IMR-90 (cell line): ENCODE data around the gene HSP90AA1. TPM values are rescaled to one million over a fixed set of nuclear protein-coding genes. Genes with fewer than 3 reads are reported as not detected.

Source experiments
- ATAC-seq: fragments of 200-7000 bp; cut with Tn5 transposase; 2 replicates; pipeline ENCODE4 v1.9.1; 2020; ENCODE audit warnings: low read depth, mild to moderate bottlenecking, moderate library complexity
- BruUV-seq: library from RNA; stranded (reverse); fragments of 400-500 nt; replicated peaks from 2 replicates; lab custom pipeline; 2021; lab: Mats Ljungman, UMichigan
- CTCF ChIA-PET: fragments of 300-600 bp; formaldehyde crosslinking; extraction: SDS; loops from one replicate; lab custom pipeline; 2021; ENCODE audit warnings: antibody characterized with exemption; lab: Yijun Ruan, JAX
- POLR2A ChIA-PET: fragments of 300-600 bp; sonication (Branson Sonifier 250); formaldehyde crosslinking; loops from one replicate; lab custom pipeline; 2022; ENCODE audit warnings: antibody characterized with exemption; ENCODE audit not compliant: unreplicated experiment; lab: Charles Lee
- DNase-seq: peaks from one replicate; pipeline ENCODE4 v3.0.0; 2013
- H2AFZ ChIP-seq: replicated peaks from 2 replicates; pipeline ENCODE3; 2013; ENCODE audit warnings: low read length, mild to moderate bottlenecking; ENCODE audit not compliant: poor library complexity
- H2AK5ac ChIP-seq: 2 replicates; pipeline ENCODE4 v1.6.1; 2013; ENCODE audit warnings: low read depth, low read length, inconsistent platforms
- H2AK9ac ChIP-seq: replicated peaks from 2 replicates; pipeline ENCODE3; 2013; ENCODE audit warnings: mild to moderate bottlenecking, low read depth, low read length, moderate library complexity; ENCODE audit not compliant: poor library complexity
- H2BK120ac ChIP-seq: 2 replicates; pipeline ENCODE4 v1.6.1; 2013; ENCODE audit warnings: low read depth, low read length, inconsistent platforms
- H2BK15ac ChIP-seq: 3 replicates; pipeline ENCODE4 v1.6.1; 2013; ENCODE audit warnings: low read depth, low read length, inconsistent platforms
- H2BK20ac ChIP-seq: 2 replicates; pipeline ENCODE4 v1.6.1; 2013; ENCODE audit warnings: low read depth, mild to moderate bottlenecking, inconsistent platforms, low read length, moderate library complexity
- H2BK5ac ChIP-seq: 2 replicates; pipeline ENCODE4 v1.6.1; 2013; ENCODE audit warnings: mild to moderate bottlenecking, low read depth, low read length, inconsistent platforms; ENCODE audit not compliant: poor library complexity, severe bottlenecking
- H3K14ac ChIP-seq: replicated peaks from 2 replicates; pipeline ENCODE4 v1.6.1; 2013; ENCODE audit warnings: low read depth, low read length, inconsistent platforms
- H3K18ac ChIP-seq: 2 replicates; pipeline ENCODE4 v1.6.1; 2013; ENCODE audit warnings: low read depth, low read length, control low read depth
- H3K23ac ChIP-seq: 2 replicates; pipeline ENCODE4 v1.6.1; 2013; ENCODE audit warnings: low read depth, low read length, inconsistent platforms
- H3K27ac ChIP-seq: 2 replicates; pipeline ENCODE4 v1.5.1; 2013; ENCODE audit warnings: mild to moderate bottlenecking, control low read depth, low read length; ENCODE audit not compliant: insufficient read depth
- H3K27me3 ChIP-seq: 2 replicates; pipeline ENCODE4 v1.6.1; 2013; ENCODE audit warnings: low read length; ENCODE audit not compliant: control insufficient read depth, insufficient read depth
- H3K36me3 ChIP-seq: 2 replicates; pipeline ENCODE4 v1.6.1; 2013; ENCODE audit warnings: low read length, mixed read lengths; ENCODE audit not compliant: control insufficient read depth, insufficient read depth
- H3K4ac ChIP-seq: 2 replicates; pipeline ENCODE4 v1.6.1; 2013; ENCODE audit warnings: low read depth, low read length, inconsistent platforms
- H3K4me1 ChIP-seq: 2 replicates; pipeline ENCODE4 v1.6.1; 2013; ENCODE audit warnings: low read length, mixed read lengths; ENCODE audit not compliant: control insufficient read depth, insufficient read depth
- H3K4me2 ChIP-seq: 2 replicates; pipeline ENCODE4 v1.6.1; 2013; ENCODE audit warnings: low read depth, mild to moderate bottlenecking, control low read depth, low read length, moderate library complexity
- H3K4me3 ChIP-seq: 2 replicates; pipeline ENCODE4 v1.5.1; 2013; ENCODE audit warnings: low read depth, mild to moderate bottlenecking, control low read depth, low read length, moderate library complexity; ENCODE audit not compliant: insufficient read depth
- H3K56ac ChIP-seq: 2 replicates; pipeline ENCODE4 v1.6.1; 2013; ENCODE audit warnings: low read length, inconsistent platforms; ENCODE audit not compliant: insufficient read depth; ENCODE audit errors: extremely low read depth
- H3K79me1 ChIP-seq, 2 experiments: 2 replicates each; pipeline ENCODE4 v1.6.1; 2013; ENCODE audit warnings: low read length in 2 of 2, inconsistent platforms in 1 of 2, low read depth in 1 of 2
- H3K9ac ChIP-seq: 2 replicates; pipeline ENCODE4 v1.6.1; 2013; ENCODE audit warnings: low read depth, low read length, control low read depth
- H3K9me1 ChIP-seq: 2 replicates; pipeline ENCODE4 v1.6.1; 2013; ENCODE audit warnings: low read length, inconsistent platforms; ENCODE audit not compliant: insufficient read depth
- H3K9me3 ChIP-seq: 2 replicates; pipeline ENCODE4 v1.6.1; 2013; ENCODE audit warnings: low read length; ENCODE audit not compliant: control insufficient read depth, insufficient read depth
- H4K20me1 ChIP-seq: 2 replicates; pipeline ENCODE4 v1.6.1; 2013; ENCODE audit warnings: low read length, inconsistent platforms; ENCODE audit not compliant: insufficient read depth
- H4K5ac ChIP-seq: 2 replicates; pipeline ENCODE4 v1.6.1; 2013; ENCODE audit warnings: mild to moderate bottlenecking, low read depth, low read length, control low read depth
- H4K8ac ChIP-seq, 2 experiments: 2 replicates each; pipeline ENCODE4 v1.6.1; 2013; ENCODE audit warnings: low read depth in 2 of 2, low read length in 2 of 2, control low read depth in 1 of 2, inconsistent platforms in 1 of 2
- H4K91ac ChIP-seq: 2 replicates; pipeline ENCODE4 v1.6.1; 2013; ENCODE audit warnings: low read depth, low read length, inconsistent platforms; ENCODE audit not compliant: insufficient read depth
- BHLHE40 ChIP-seq: fragments of 150-350 bp; IDR thresholded peaks from 2 replicates; pipeline ENCODE4 v1.6.1; 2016; ENCODE audit warnings: mild to moderate bottlenecking, low read depth, low read length
- CEBPB ChIP-seq: IDR thresholded peaks from 2 replicates; pipeline ENCODE4 v1.6.1; 2012; ENCODE audit warnings: low read depth, low read length, improper control_type of control experiment
- CHD1 ChIP-seq: IDR thresholded peaks from 2 replicates; pipeline ENCODE4 v1.6.1; 2012; ENCODE audit warnings: low read depth, low read length, improper control_type of control experiment
- CTCF ChIP-seq: conservative IDR thresholded peaks from 2 replicates; pipeline ENCODE4 v1.5.1; 2012; ENCODE audit warnings: mild to moderate bottlenecking, low read depth, low read length, improper control_type of control experiment
- FOS ChIP-seq: fragments of 150-350 bp; IDR thresholded peaks from 2 replicates; pipeline ENCODE4 v1.6.1; 2016; ENCODE audit warnings: low read depth, low read length
- MAFK ChIP-seq: IDR thresholded peaks from 2 replicates; pipeline ENCODE4 v1.6.1; 2012; ENCODE audit warnings: low read depth, low read length, improper control_type of control experiment
- MXI1 ChIP-seq: IDR thresholded peaks from 2 replicates; pipeline ENCODE4 v1.6.1; 2012; ENCODE audit warnings: low read depth, mild to moderate bottlenecking, low read length, moderate library complexity, borderline replicate concordance
- NFE2L2 ChIP-seq: fragments of 150-350 bp; IDR thresholded peaks from 2 replicates; pipeline ENCODE4 v1.6.1; 2016; ENCODE audit warnings: low read depth, mild to moderate bottlenecking, low read length
- RAD21 ChIP-seq: IDR thresholded peaks from 2 replicates; pipeline ENCODE4 v1.6.1; 2012; ENCODE audit warnings: low read length, improper control_type of control experiment
- RCOR1 ChIP-seq: IDR thresholded peaks from 2 replicates; pipeline ENCODE4 v1.6.1; 2012; ENCODE audit warnings: mild to moderate bottlenecking, low read length, improper control_type of control experiment; ENCODE audit not compliant: insufficient replicate concordance
- RFX5 ChIP-seq: IDR thresholded peaks from 2 replicates; pipeline ENCODE4 v1.8.0; 2012; ENCODE audit warnings: low read depth, mild to moderate bottlenecking, low read length, moderate library complexity
- SMC3 ChIP-seq: fragments of 150-350 bp; IDR thresholded peaks from 2 replicates; pipeline ENCODE4 v1.6.1; 2016; ENCODE audit warnings: low read depth, mild to moderate bottlenecking, antibody characterized with exemption, low read length, moderate library complexity
- USF2 ChIP-seq: fragments of 150-350 bp; IDR thresholded peaks from 2 replicates; pipeline ENCODE4 v1.6.1; 2017; ENCODE audit warnings: mild to moderate bottlenecking, antibody characterized with exemption, low read length, low read depth
- WGBS, 2 experiments: methylation state at CpG; one replicate each; pipeline versions ENCODE4 v1.1.5 to v1.1.7; 2013; ENCODE audit warnings: missing lambda C conversion rate in 2 of 2; ENCODE audit not compliant: insufficient read length in 1 of 2; ENCODE audit errors: extremely low coverage in 2 of 2; 5-methylcytosine and 5-hydroxymethylcytosine counted together
- dilution Hi-C: fragments of 300-500 bp; cut with HindIII; formaldehyde crosslinking; loops from one replicate; pipeline ENCODE4 v1.14.3; 2018; ENCODE audit warnings: low sequenced_read_pairs; ENCODE audit not compliant: unreplicated experiment
- in situ Hi-C: fragments of 300-500 bp; cut with MboI; formaldehyde crosslinking; loops from 3 replicates; pipeline ENCODE4 v1.14.3; 2019; ENCODE audit warnings: low sequenced_read_pairs, inconsistent platforms, mixed read lengths
- intact Hi-C: fragments of 100-400 bp; cut with micrococcal nuclease; formaldehyde crosslinking; loops from 2 replicates; pipeline ENCODE4 v1.10.0; 2022
- polyA plus RNA-seq, 3 experiments: library from polyadenylated mRNA; depleted of rRNA; stranded (reverse); fragments of >200 nt; gene quantifications; 2 replicates each; pipeline ENCODE4 v1.2.3, GENCODE V29; 2012; ENCODE audit warnings: low replicate concordance in 1 of 3
- total RNA-seq: library from RNA; depleted of rRNA; stranded (reverse); fragments of >200 nt; gene quantifications from 2 replicates; pipeline ENCODE4 v1.2.3, GENCODE V29; 2012

HSP90AA1 gene
- total and polyA plus RNA-seq, 2 of the 4 experiments (the other 2 are of a cell fraction): 535 to 578 TPM

- DNase-seq: no peak
- POLR2A ChIA-PET: interaction anchor here (1.0 kb wide), 1 partner anchor 9 kb away, joined by 3 read pairs; no protein-coding TSS in a partner anchor
- intact Hi-C loops: loop anchor here (5.0 kb wide), 1 partner anchor 48 kb away; no protein-coding TSS in a partner anchor
Measured at GRCh38 chr14:102049258-102050025, 37.4 kb downstream of the HSP90AA1 start.

More at GRCh38 chr14:102049258-102050025, 37.4 kb downstream of the HSP90AA1 start:
- TF ChIP-seq MAFK (no peak), CEBPB (no peak), NFE2L2 (no peak), BHLHE40 (no peak), RAD21 (no peak), CTCF (no peak), MXI1 (no peak), USF2 (no peak), FOS (no peak), RCOR1 (no peak), SMC3 (no peak), CHD1 (no peak), RFX5 (no peak)
- no peak overlapping the region for H2BK20ac ChIP-seq
- no peak overlapping the region; the same call in 1 of the 2 replicates for H3K4ac ChIP-seq
- H4K5ac ChIP-seq: no peak overlapping the region
- H3K56ac ChIP-seq: no peak overlapping the region
- no peak overlapping the region for H3K23ac ChIP-seq
- H2BK5ac ChIP-seq: no peak overlapping the region
- H3K9me1 ChIP-seq: no peaks in the 10 kb centered on the region
- H3K18ac ChIP-seq: no peak overlapping the region
- peaks cover 75% of the 10 kb centered on the region for H3K36me3 ChIP-seq
- no peak; the same call in none of the 2 replicates for ATAC-seq
- H3K4me2 ChIP-seq: no peak overlapping the region
- H3K27ac ChIP-seq: no peak overlapping the region
- H3K9ac ChIP-seq: no peak overlapping the region
- no peak overlapping the region for H4K91ac ChIP-seq
- no peaks in the 10 kb centered on the region for H3K9me3 ChIP-seq
- no peak overlapping the region for H2AK5ac ChIP-seq
- no peak overlapping the region for H2BK120ac ChIP-seq
- H4K8ac ChIP-seq: no peak overlapping the region
- 62% methylated on average over 12 of the region's 25 CpGs; no CpG with 5 or more reads in 1 of the 2 experiments for whole genome bisulfite sequencing, 2 experiments
- no peaks in the 10 kb centered on the region for H3K27me3 ChIP-seq
- no peak overlapping the region for H3K4me3 ChIP-seq
- H3K14ac ChIP-seq: no peak overlapping the region
- dilution Hi-C loops (no loop called here), in situ Hi-C loops (no loop called here)
- peaks cover 3 to 14% of the 10 kb centered on the region in 2 experiments; a peak in 3 of 4 replicates for H3K79me1 ChIP-seq
- no TSS peak for BruUV-seq
- H3K4me1 ChIP-seq: peaks cover 8% of the 10 kb centered on the region; the same call in 1 of the 2 replicates
- no peak overlapping the region for H2AFZ ChIP-seq
- CTCF ChIA-PET: interaction anchor here (0.7 to 1.1 kb wide), 4 partner anchors 14 to 91 kb away, joined by 3 read pairs; no protein-coding TSS in a partner anchor
- no peak overlapping the region for H2BK15ac ChIP-seq
- no peak overlapping the region for H2AK9ac ChIP-seq
- H4K20me1 ChIP-seq: peaks cover 10% of the 10 kb centered on the region
